Brain microvascular endothelial cell (primary cell): Measurements from ENCODE around the gene KCNN3.

Source experiments
- DNase-seq: peaks from one replicate; pipeline ENCODE4 v3.0.0-alpha.2; 2020
- H3K27ac ChIP-seq: fragments of 250-450 bp; sonication (Bioruptor Pico); 2 replicates; pipeline ENCODE4 v1.5.1; 2020; ENCODE audit warnings: mild to moderate bottlenecking, moderate library complexity
- H3K27me3 ChIP-seq: fragments of 250-450 bp; sonication (Bioruptor Pico); replicated peaks from 2 replicates; pipeline ENCODE4 v1.5.1; 2020; ENCODE audit warnings: mild to moderate bottlenecking
- H3K36me3 ChIP-seq: fragments of 250-450 bp; sonication (Bioruptor Pico); replicated peaks from 2 replicates; pipeline ENCODE4 v1.5.1; 2020; ENCODE audit warnings: mild to moderate bottlenecking
- H3K4me3 ChIP-seq: 2 replicates; pipeline ENCODE4 v1.5.1; 2011; ENCODE audit warnings: low read depth, mild to moderate bottlenecking, control low read depth, low read length, moderate library complexity
- CTCF ChIP-seq: IDR thresholded peaks from 2 replicates; pipeline ENCODE4 v1.5.1; 2011; ENCODE audit warnings: low read depth, mild to moderate bottlenecking, moderate library complexity, low read length, control low read depth, inconsistent platforms; ENCODE audit errors: missing control alignments
- in situ Hi-C: cut with HindIII; loops from 2 replicates; pipeline ENCODE4 v1.10.0; 2017; ENCODE audit warnings: low sequenced_read_pairs, low pct_ligation_motif_present

KCNN3 gene

GRCh38 chr1:154866257-154867063 lies 3.6 kb downstream of the KCNN3 start:
- in situ Hi-C loops = no loop called here
- H3K27me3 ChIP-seq = no peaks in the 10 kb centered on the region
- TF ChIP-seq CTCF = no peak
- H3K36me3 ChIP-seq = no peaks in the 10 kb centered on the region
- peak; percentile 60 for DNase-seq
- H3K27ac ChIP-seq = peak overlapping the region; percentile 64
- H3K4me3 ChIP-seq = no peak overlapping the region

GRCh38 chr1:154865442-154866256 lies 4.4 kb downstream of the KCNN3 start:
- Histone ChIP-seq H3K27ac (no peak overlapping the region), H3K36me3 (no peaks in the 10 kb centered on the region), H3K27me3 (no peaks in the 10 kb centered on the region), H3K4me3 (no peak overlapping the region)
- no peak for TF ChIP-seq CTCF
- in situ Hi-C loops = no loop called here
- DNase-seq = no peak

GRCh38 chr1:154864189-154864975 lies 5.7 kb downstream of the KCNN3 start:
- TF ChIP-seq CTCF = no peak
- H3K27ac ChIP-seq = no peak overlapping the region
- H3K36me3 ChIP-seq = no peaks in the 10 kb centered on the region
- no peaks in the 10 kb centered on the region for H3K27me3 ChIP-seq
- H3K4me3 ChIP-seq = no peak overlapping the region
- in situ Hi-C loops = no loop called here
- no peak for DNase-seq

GRCh38 chr1:154863315-154864174 lies 6.5 kb downstream of the KCNN3 start:
- no peak overlapping the region for H3K27ac ChIP-seq
- peak; percentile 93 for TF ChIP-seq CTCF
- peak; percentile 75 for DNase-seq
- H3K36me3 ChIP-seq = no peaks in the 10 kb centered on the region
- no peak overlapping the region for H3K4me3 ChIP-seq
- no peaks in the 10 kb centered on the region for H3K27me3 ChIP-seq
- in situ Hi-C loops = no loop called here

- in situ Hi-C loops = no loop called here
- DNase-seq = no peak
These were observed 7.2 kb downstream of the KCNN3 start for GRCh38 chr1:154862907-154863306.

More at GRCh38 chr1:154862907-154863306, 7.2 kb downstream of the KCNN3 start:
- Histone ChIP-seq H3K36me3 (no peaks in the 10 kb centered on the region), H3K27ac (no peak overlapping the region), H3K27me3 (no peaks in the 10 kb centered on the region), H3K4me3 (no peak overlapping the region)
- TF ChIP-seq CTCF = no peak
